Tibial nerve (tissue), 4 donors: ENCODE measurements around the gene CCDC66. TPM values are rescaled to one million over a fixed set of nuclear protein-coding genes. Genes with fewer than 3 reads are reported as not detected.

ENCODE experiments used
- DNase-seq, 2 donors: peaks; one replicate each; pipeline ENCODE4 v3.0.0-alpha.2; 2019; ENCODE audit warnings: low spot score in 2 of 2
- H3K27ac ChIP-seq, 4 donors: fragments of 200-600 bp; sonication (generic) in 3 of 4; one replicate each; pipeline ENCODE4 v1.5.1; 2017 to 2019; ENCODE audit warnings: mild to moderate bottlenecking in 1 of 4
- H3K27me3 ChIP-seq, 2 donors: fragments of 200-600 bp; sonication (generic) in 1 of 2; one replicate each; pipeline versions ENCODE4 v1.5.1 to v1.6.0; 2017 to 2019
- H3K36me3 ChIP-seq, 3 donors: fragments of 200-600 bp; sonication (generic); one replicate each; pipeline ENCODE4 v1.5.1; 2018 to 2019
- H3K4me1 ChIP-seq, 4 donors: fragments of 200-600 bp; sonication (generic) in 3 of 4; one replicate each; pipeline ENCODE4 v1.5.1; 2017 to 2019
- H3K4me3 ChIP-seq, 4 donors: fragments of 200-600 bp; sonication (generic) in 3 of 4; one replicate each; pipeline ENCODE4 v1.5.1; 2017 to 2019; ENCODE audit warnings: mild to moderate bottlenecking in 1 of 4, moderate library complexity in 1 of 4
- H3K9me3 ChIP-seq, 4 donors: fragments of 200-600 bp; sonication (generic) in 3 of 4; one replicate each; pipeline ENCODE4 v1.5.1; 2017 to 2019
- EP300 ChIP-seq, 2 donors: sonication (generic); formaldehyde crosslinking; IDR thresholded peaks; one replicate each; pipeline ENCODE4 v1.6.1; 2017; ENCODE audit warnings: antibody characterized with exemption in 2 of 2, mild to moderate bottlenecking in 1 of 2
- POLR2A ChIP-seq, 2 donors: fragments of 450-650 bp; IDR thresholded peaks; one replicate each; pipeline ENCODE4 v1.6.1; 2017; ENCODE audit warnings: antibody characterized with exemption in 2 of 2, mild to moderate bottlenecking in 2 of 2, moderate library complexity in 2 of 2
- WGBS, 2 donors: methylation state at CpG; one replicate each; pipeline ENCODE4 v1.1.5; 2018; 5-methylcytosine and 5-hydroxymethylcytosine counted together
- total RNA-seq, 4 donors: library from RNA; depleted of rRNA; stranded (reverse); fragments of >200 nt; gene quantifications; one replicate each; pipeline ENCODE4 v1.1.0, GENCODE V29; 2016
- TF ChIP-seq, protein P1 (sequence below), 5 experiments: fragments of 200-600 bp in 3 of 5; fragments of 450-650 bp in 2 of 5; sonication (generic) in 3 of 5; IDR thresholded peaks; one replicate each; pipeline ENCODE4 v1.5.1; 2016 to 2019; ENCODE audit warnings: antibody characterized with exemption in 5 of 5, mild to moderate bottlenecking in 3 of 5, moderate library complexity in 2 of 5

The CCDC66 gene
- total RNA-seq, 4 donors from 2014 or later = 33.9 to 73.8 (median 51.9) TPM

DNA sequence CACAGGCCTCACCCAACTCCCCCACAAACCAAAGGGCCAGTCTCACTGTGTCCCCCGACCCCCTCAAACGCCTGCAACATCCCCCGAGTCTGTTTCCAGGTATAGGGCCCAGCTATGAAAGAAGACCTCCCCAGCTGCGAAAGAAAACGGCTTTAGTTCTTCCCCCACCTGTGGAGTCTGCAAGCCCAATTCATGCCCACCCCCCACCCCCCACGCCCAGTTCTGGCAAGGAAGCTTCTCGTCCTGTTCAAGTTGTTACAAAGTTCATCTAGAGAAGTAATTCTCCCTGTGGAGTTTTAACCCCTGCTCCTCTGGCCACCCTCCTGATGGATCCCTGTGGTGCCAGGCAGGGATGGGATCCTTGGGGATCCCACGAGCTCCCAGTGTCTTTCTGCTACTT lies 54.4 kb downstream of the CCDC66 start:
- Histone ChIP-seq H3K4me3 (no peak overlapping the region), H3K36me3 (peaks cover 0 to 76% (median 0%) of the 10 kb centered on the region in 3 donors), H3K27ac (no peak overlapping the region), H3K9me3 (peaks cover 0 to 13% (median 2%) of the 10 kb centered on the region in 4 donors), H3K27me3 (no peaks in the 10 kb centered on the region), H3K4me1 (no peaks in the 10 kb centered on the region)
- no peak for DNase-seq
- TF ChIP-seq, protein P1, sequence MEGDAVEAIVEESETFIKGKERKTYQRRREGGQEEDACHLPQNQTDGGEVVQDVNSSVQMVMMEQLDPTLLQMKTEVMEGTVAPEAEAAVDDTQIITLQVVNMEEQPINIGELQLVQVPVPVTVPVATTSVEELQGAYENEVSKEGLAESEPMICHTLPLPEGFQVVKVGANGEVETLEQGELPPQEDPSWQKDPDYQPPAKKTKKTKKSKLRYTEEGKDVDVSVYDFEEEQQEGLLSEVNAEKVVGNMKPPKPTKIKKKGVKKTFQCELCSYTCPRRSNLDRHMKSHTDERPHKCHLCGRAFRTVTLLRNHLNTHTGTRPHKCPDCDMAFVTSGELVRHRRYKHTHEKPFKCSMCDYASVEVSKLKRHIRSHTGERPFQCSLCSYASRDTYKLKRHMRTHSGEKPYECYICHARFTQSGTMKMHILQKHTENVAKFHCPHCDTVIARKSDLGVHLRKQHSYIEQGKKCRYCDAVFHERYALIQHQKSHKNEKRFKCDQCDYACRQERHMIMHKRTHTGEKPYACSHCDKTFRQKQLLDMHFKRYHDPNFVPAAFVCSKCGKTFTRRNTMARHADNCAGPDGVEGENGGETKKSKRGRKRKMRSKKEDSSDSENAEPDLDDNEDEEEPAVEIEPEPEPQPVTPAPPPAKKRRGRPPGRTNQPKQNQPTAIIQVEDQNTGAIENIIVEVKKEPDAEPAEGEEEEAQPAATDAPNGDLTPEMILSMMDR (IDR thresholded peaks at IDR 0.05) = no peak
- TF ChIP-seq EP300 (IDR thresholded peaks at IDR 0.05) (no peak), POLR2A (IDR thresholded peaks at IDR 0.05) (no peak)
- 70 to 86% methylated on average over 7 to 8 of the region's 8 CpGs for WGBS, 2 donors

DNA sequence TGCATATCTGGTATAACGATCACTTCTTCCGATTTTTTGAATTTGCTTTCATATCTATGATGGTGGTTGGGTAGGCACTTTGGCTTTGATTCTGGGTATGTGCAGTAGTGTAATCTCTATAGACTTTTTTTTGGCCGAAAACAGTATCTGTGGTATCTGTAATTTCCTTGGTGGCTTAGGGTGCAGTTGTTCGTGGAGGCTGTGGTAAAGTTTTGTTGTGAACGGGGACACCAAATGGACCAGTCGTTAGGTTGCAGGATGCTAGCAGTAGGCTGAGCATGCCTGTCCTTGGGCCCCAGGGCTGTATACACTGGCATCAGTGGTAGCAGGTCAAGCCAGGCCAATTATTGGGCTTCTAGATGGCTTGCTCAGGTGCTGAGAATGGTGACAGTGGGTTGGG lies 55.2 kb downstream of the CCDC66 start:
- H3K27me3 ChIP-seq = no peaks in the 10 kb centered on the region
- no peak for TF ChIP-seq POLR2A (IDR thresholded peaks at IDR 0.05)
- TF ChIP-seq, protein P1 (IDR thresholded peaks at IDR 0.05) = no peak
- TF ChIP-seq EP300 (IDR thresholded peaks at IDR 0.05) = no peak

DNA sequence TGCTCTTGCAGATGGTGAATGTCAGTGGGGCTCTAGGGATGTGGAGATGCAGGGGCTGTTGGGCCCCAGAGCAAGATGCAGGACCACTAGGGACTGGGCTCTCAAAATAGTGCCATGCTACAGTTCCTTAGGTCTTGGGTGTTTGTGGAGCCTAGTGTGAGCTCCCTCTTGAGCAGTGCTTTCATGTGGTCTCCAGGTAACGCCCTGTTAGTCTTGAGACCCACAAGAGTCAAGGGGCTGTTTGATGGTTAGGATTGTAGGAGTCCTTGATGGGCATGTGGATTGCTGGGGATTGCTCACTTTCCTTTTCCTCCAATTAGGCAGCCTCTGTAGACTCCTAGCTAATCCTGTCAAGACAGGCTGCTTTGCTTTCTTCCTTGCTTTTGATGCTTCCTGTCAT lies 56.0 kb downstream of the CCDC66 start:
- Histone ChIP-seq H3K27me3 (no peaks in the 10 kb centered on the region), H3K9me3 (peaks cover 0 to 7% (median 2%) of the 10 kb centered on the region in 4 donors), H3K4me1 (no peaks in the 10 kb centered on the region), H3K36me3 (peaks cover 0 to 80% (median 0%) of the 10 kb centered on the region in 3 donors), H3K4me3 (no peak overlapping the region), H3K27ac (no peak overlapping the region)
- DNase-seq = no peak
- WGBS, 2 donors = 94 to 100% methylated on average over 1 of the region's 1 CpG
- TF ChIP-seq, protein P1 (IDR thresholded peaks at IDR 0.05) = no peak
- no peak for TF ChIP-seq EP300 (IDR thresholded peaks at IDR 0.05)
- TF ChIP-seq POLR2A (IDR thresholded peaks at IDR 0.05) = no peak

More for the DNA sequence above, 55.2 kb downstream of the CCDC66 start:
- no peaks in the 10 kb centered on the region for H3K4me1 ChIP-seq
- 95 to 96% methylated on average over 6 of the region's 6 CpGs for WGBS, 2 donors
- H3K36me3 ChIP-seq = peaks cover 0 to 76% (median 0%) of the 10 kb centered on the region in 3 donors
- H3K27ac ChIP-seq = no peak overlapping the region
- peaks cover 0 to 7% (median 2%) of the 10 kb centered on the region in 4 donors for H3K9me3 ChIP-seq
- H3K4me3 ChIP-seq = no peak overlapping the region
- DNase-seq = no peak

DNA sequence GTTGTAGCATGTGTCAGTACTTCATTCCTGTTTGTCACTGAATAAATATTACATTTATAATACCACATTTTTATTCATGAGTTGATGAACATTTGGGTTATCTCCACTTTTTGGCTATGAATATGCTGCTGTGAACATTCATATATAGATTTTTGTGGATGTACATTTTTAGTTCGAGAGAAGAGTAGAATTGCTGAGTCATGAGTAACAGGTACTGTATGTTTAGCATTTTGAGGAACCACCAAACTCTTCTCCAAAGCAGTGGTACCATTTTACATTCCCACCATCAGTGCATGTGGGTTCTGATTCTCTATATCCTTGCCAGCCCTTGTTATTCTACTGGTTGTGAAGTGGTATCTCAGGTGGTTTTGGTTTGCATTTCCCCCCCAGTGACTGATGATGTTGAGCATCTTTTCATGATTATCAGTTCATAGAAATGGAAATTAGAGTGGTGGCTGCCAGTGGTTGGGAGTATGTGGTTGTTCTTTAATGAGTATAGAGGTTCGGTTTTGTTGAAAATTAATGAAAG lies 59.6 kb downstream of the CCDC66 start:
- Histone ChIP-seq H3K27ac (no peak overlapping the region), H3K9me3 (no peaks in the 10 kb centered on the region), H3K4me3 (no peak overlapping the region), H3K4me1 (no peaks in the 10 kb centered on the region), H3K36me3 (peaks cover 0 to 87% (median 0%) of the 10 kb centered on the region in 3 donors), H3K27me3 (no peaks in the 10 kb centered on the region)
- WGBS, 2 donors = 88 to 91% methylated on average over 2 of the region's 2 CpGs
- no peak for TF ChIP-seq EP300 (IDR thresholded peaks at IDR 0.05)
- TF ChIP-seq, protein P1 (IDR thresholded peaks at IDR 0.05) = no peak
- TF ChIP-seq POLR2A (IDR thresholded peaks at IDR 0.05) = no peak
- DNase-seq = no peak

DNA sequence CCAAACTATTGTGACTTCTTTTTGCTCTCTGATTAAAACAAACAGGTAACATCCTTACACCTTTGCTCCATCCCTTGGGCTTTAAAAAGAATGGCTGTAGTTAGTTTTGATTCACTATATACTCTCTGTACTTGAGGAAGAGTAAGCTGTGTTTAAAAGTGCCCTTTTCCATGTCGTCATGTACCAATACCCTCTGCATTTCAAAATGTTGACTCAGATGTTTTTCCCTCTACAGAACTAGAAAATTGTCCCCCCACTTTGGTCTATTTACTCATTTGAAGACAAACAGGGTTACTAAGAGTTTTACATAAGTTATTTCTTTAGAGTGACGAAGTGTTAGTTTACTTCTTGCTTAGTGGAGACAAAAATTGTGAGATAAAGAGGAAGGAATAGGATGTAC lies 63.4 kb downstream of the CCDC66 start:
- H3K27me3 ChIP-seq = no peaks in the 10 kb centered on the region
- TF ChIP-seq POLR2A (IDR thresholded peaks at IDR 0.05) = no peak
- TF ChIP-seq EP300 (IDR thresholded peaks at IDR 0.05) = no peak
- DNase-seq = no peak
- WGBS, 2 donors = 87 to 92% methylated on average over 2 of the region's 2 CpGs
- H3K4me3 ChIP-seq = no peak overlapping the region
- peaks cover 0 to 83% (median 0%) of the 10 kb centered on the region in 3 donors for H3K36me3 ChIP-seq
- no peaks in the 10 kb centered on the region for H3K9me3 ChIP-seq
- H3K4me1 ChIP-seq = no peaks in the 10 kb centered on the region
- H3K27ac ChIP-seq = no peak overlapping the region
